ENCODE data around the gene AJAP1. TPM values are rescaled to one million over a fixed set of nuclear protein-coding genes. Genes with fewer than 3 reads are reported as not detected.
A peak's percentile ranks its signal among the peaks of the same experiment; 100 is the strongest.

Gene AJAP1
- 6.2 and 6.6 TPM in 2 replicates for total RNA-seq (2021; fragmentation: NEBNext Ultra II Directional; extraction: Animal tissue kit (Norgen Biotek cat#: 25700))
- 1.9 and 2.2 TPM in 2 replicates for polyA plus RNA-seq (2011; rRNA removed)
- polyA plus RNA-seq (2011; cell fraction: cytosol; rRNA removed): 1.7 TPM
- 3.2 TPM for polyA plus RNA-seq (2011; cell fraction: nucleus; rRNA removed)
- 1.9 to 2.8 TPM (median 2.2 TPM) in 4 replicates for polyA plus RNA-seq (2012, experiment 1 of 2)
- 1.4 TPM for polyA plus RNA-seq (2012, experiment 2 of 2)
- 2.6 TPM for polyA plus RNA-seq (2013, experiment 1 of 2)
- 2.9 TPM for polyA plus RNA-seq (2013, experiment 2 of 2)
- polyA minus RNA-seq (2011; rRNA and poly(A)+ RNA removed): 1.5 and 2.4 TPM in 2 replicates
- 0.95 TPM for polyA minus RNA-seq (2011; cell fraction: cytosol; rRNA and poly(A)+ RNA removed)
- polyA minus RNA-seq (2011; cell fraction: nucleus; rRNA and poly(A)+ RNA removed): 3.6 TPM
- long read RNA-seq, experiment 1, full-length matches to known transcripts: 2 of 4 reads
- long read RNA-seq, experiment 1, partial matches to known transcripts: 1 of 4 reads
- long read RNA-seq, experiment 1, other reads (novel, unspliced or antisense): 1 of 4 reads
- long read RNA-seq, experiment 2: 0 reads

GRCh38 chr1:4653796-4654725, at the start of gene AJAP1:
Gene AJAP1 (plus strand): TSS chr1:4654609. CDS start chr1:4655426, 817 bp downstream.
- no peak within 1 kb of the TSS for H3K23ac ChIP-seq (ENCODE audit: insufficient read length)
- no peaks in the 10 kb centered on the region for H3K36me3 ChIP-seq (ENCODE audit: control insufficient read depth in 2 of 4, insufficient read depth in 4 of 4, low read length in 3 of 4)
- POLR2A ChIA-PET (ENCODE audit: partially characterized antibody): no interaction called here
- peak within 1 kb of the TSS; percentile 45 to 66 (median 50) for H3K4me3 ChIP-seq (ENCODE audit: extremely low read depth in 1 of 4, insufficient read depth in 2 of 4, low read depth in 3 of 4, low read length in 4 of 4)
- H2AFZ ChIP-seq (ENCODE audit: low read length): no peak within 1 kb of the TSS
- no peak within 1 kb of the TSS; the same call in 1 of the 2 replicates for H4K8ac ChIP-seq (ENCODE audit: extremely low read depth, insufficient read depth, low read length)
- peak within 1 kb of the TSS; percentile 64 to 66 for H3K4me2 ChIP-seq (ENCODE audit: insufficient read depth in 1 of 2, low read depth in 2 of 2, low read length in 2 of 2)
- no peak within 1 kb of the TSS for H3K27ac ChIP-seq (ENCODE audit: low read depth, low read length)
- H2BK5ac ChIP-seq (ENCODE audit: low read depth, low read length): no peak within 1 kb of the TSS
- H2BK20ac ChIP-seq (ENCODE audit: low read length): no peak within 1 kb of the TSS
- no peaks in the 10 kb centered on the region for H3K79me1 ChIP-seq (ENCODE audit: low read depth, low read length)
- H2BK12ac ChIP-seq (ENCODE audit: low read depth, low read length): no peak within 1 kb of the TSS
- H3K56ac ChIP-seq (replicated peaks; ENCODE audit: insufficient read length, low read depth, low read length): no peak within 1 kb of the TSS
- H3K14ac ChIP-seq (ENCODE audit: insufficient read length): no peak within 1 kb of the TSS
- H3K18ac ChIP-seq (ENCODE audit: extremely low read depth, low read length): peak within 1 kb of the TSS; percentile 32
- peaks cover 28 to 59% (median 54%) of the 10 kb centered on the region in 4 experiments for H3K27me3 ChIP-seq (replicated peaks in 1 of 4; ENCODE audit: control insufficient read depth in 3 of 4, extremely low read depth in 1 of 4, insufficient read depth in 3 of 4, low read length in 3 of 4)
- H2BK15ac ChIP-seq (ENCODE audit: low read length): no peak within 1 kb of the TSS
- DNase-seq (ENCODE audit: low read depth in 1 of 2, low spot score in 2 of 2) (peak in 1 of 2 experiments; percentile 84), FAIRE-seq (no peak)
- no peaks in the 10 kb centered on the region for H3K79me2 ChIP-seq (ENCODE audit: control insufficient read depth in 1 of 2, insufficient read depth in 2 of 2, low read length in 2 of 2)
- H3K4ac ChIP-seq (replicated peaks; ENCODE audit: insufficient read length, low read depth, low read length): no peak within 1 kb of the TSS
- peaks cover 15% of the 10 kb centered on the region; the same call in 1 of the 2 replicates for H3K23me2 ChIP-seq (ENCODE audit: low read depth, low read length)
- no peaks in the 10 kb centered on the region; a peak in 1 of 4 replicates for H3K9me3 ChIP-seq (ENCODE audit: insufficient read depth in 2 of 2, low read depth in 1 of 2, low read length in 1 of 2)
- H3K4me1 ChIP-seq (replicated peaks in 1 of 4; ENCODE audit: control insufficient read depth in 3 of 4, insufficient read depth in 4 of 4, low read length in 3 of 4): peaks cover 15 to 38% (median 25%) of the 10 kb centered on the region in 4 experiments
- WGBS, 2 experiments (ENCODE audit: extremely low coverage in 1 of 2, insufficient coverage in 1 of 2, insufficient read length in 1 of 2, insufficient replicate concordance in 2 of 2, low coverage in 1 of 2, low lambda C conversion rate in 2 of 2, missing lambda C conversion rate in 1 of 2): 8% methylated on average over 23 of the region's 112 CpGs; no CpG with 5 or more reads in 1 of the 2 experiments
- H2BK120ac ChIP-seq (replicated peaks; ENCODE audit: low read depth, low read length): no peak within 1 kb of the TSS
- CTCF ChIA-PET (ENCODE audit: partially characterized antibody): interaction anchor here (0.6 to 7.1 kb wide), 9 partner anchors 18 to 1092 kb away, joined by 3 to 51 read pairs (median 3); no protein-coding TSS in a partner anchor
- no peak within 1 kb of the TSS for H4K91ac ChIP-seq (replicated peaks; ENCODE audit: insufficient read length, low read length)
- no peak within 1 kb of the TSS for H4K5ac ChIP-seq (ENCODE audit: insufficient read length, low read depth, low read length)
- H2AK5ac ChIP-seq (ENCODE audit: low read depth, low read length): no peak within 1 kb of the TSS
- peaks cover 3 to 7% of the 10 kb centered on the region in 2 experiments for H4K20me1 ChIP-seq (replicated peaks in 1 of 2; ENCODE audit: control insufficient read depth in 1 of 2, insufficient read depth in 2 of 2, low read length in 2 of 2)
- no peak within 1 kb of the TSS for H3K9ac ChIP-seq (replicated peaks in 1 of 4; ENCODE audit: extremely low read depth in 1 of 4, low read depth in 3 of 4, low read length in 3 of 4)
- TF ChIP-seq SP4 (IDR thresholded peaks at IDR 0.05; ENCODE audit: low read length): no peak

Data from H1 (cell line).